Measurements from ENCODE around the gene DNAI2. TPM values are rescaled to one million over a fixed set of nuclear protein-coding genes. Genes with fewer than 3 reads are reported as not detected.

DNAI2 gene
- total RNA-seq, 1 experiment from 2014 or later, result not detected

DNA sequence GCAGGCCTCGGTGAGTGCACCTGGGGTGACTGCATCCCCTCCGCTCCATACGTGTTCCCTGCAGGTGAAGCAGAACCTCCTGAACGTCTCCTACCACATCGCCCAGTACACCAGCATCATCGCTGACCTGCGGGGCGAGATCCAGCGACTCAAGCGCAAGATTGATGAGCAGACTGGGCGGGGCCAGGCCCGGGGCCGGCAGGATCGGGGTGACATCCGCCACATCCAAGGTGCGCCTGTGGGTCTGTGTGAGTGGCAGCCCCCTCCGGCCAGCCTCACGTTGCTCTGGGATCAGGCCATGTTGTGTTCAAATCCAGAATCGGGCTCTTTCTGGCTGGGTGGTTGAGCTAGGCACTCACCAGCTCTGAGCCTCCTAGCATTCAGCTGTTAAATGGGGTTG lies 75.1 kb downstream of the DNAI2 start:
- DNase-seq (no peak), ATAC-seq (no peak)
- H3K9me3 ChIP-seq (ENCODE audit: low read length), result no peaks in the 10 kb centered on the region
- peaks cover 63% of the 10 kb centered on the region for H3K27me3 ChIP-seq (ENCODE audit: low read length)
- no peaks in the 10 kb centered on the region for H3K79me2 ChIP-seq (ENCODE audit: low read length)
- no peak overlapping the region for H3K4me2 ChIP-seq (ENCODE audit: low read length)
- intact Hi-C loops (cut with micrococcal nuclease), result no loop called here
- TF ChIP-seq, protein P1, sequence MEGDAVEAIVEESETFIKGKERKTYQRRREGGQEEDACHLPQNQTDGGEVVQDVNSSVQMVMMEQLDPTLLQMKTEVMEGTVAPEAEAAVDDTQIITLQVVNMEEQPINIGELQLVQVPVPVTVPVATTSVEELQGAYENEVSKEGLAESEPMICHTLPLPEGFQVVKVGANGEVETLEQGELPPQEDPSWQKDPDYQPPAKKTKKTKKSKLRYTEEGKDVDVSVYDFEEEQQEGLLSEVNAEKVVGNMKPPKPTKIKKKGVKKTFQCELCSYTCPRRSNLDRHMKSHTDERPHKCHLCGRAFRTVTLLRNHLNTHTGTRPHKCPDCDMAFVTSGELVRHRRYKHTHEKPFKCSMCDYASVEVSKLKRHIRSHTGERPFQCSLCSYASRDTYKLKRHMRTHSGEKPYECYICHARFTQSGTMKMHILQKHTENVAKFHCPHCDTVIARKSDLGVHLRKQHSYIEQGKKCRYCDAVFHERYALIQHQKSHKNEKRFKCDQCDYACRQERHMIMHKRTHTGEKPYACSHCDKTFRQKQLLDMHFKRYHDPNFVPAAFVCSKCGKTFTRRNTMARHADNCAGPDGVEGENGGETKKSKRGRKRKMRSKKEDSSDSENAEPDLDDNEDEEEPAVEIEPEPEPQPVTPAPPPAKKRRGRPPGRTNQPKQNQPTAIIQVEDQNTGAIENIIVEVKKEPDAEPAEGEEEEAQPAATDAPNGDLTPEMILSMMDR (conservative IDR thresholded peaks at IDR 0.05; ENCODE audit: low read depth, low read length), result no peak
- no peak for TF ChIP-seq EZH2phosphoT487 (IDR thresholded peaks at IDR 0.05; ENCODE audit: borderline replicate concordance, low read length)
- no peak for TF ChIP-seq EZH2 (IDR thresholded peaks at IDR 0.05; ENCODE audit: low read length, unreplicated experiment)
- ChIA-PET POLR2A (ENCODE audit: unreplicated experiment) (no interaction called here), CTCF (no interaction called here)
- no peak overlapping the region for H2AFZ ChIP-seq (ENCODE audit: low read length)
- no TSS peak for BruUV-seq (replicated peaks)
- no peak overlapping the region for H3K9ac ChIP-seq (ENCODE audit: low read length)
- H4K20me1 ChIP-seq (ENCODE audit: low read length), result no peaks in the 10 kb centered on the region
- H3K4me3 ChIP-seq (ENCODE audit: low read length), result no peak overlapping the region
- no peaks in the 10 kb centered on the region for H3F3A ChIP-seq (ENCODE audit: low read length, unreplicated experiment)
- no peaks in the 10 kb centered on the region for H3K36me3 ChIP-seq (ENCODE audit: low read depth, low read length)
- H3K27ac ChIP-seq (ENCODE audit: low read length), result no peak overlapping the region
- peaks cover 5% of the 10 kb centered on the region; the same call in 1 of the 2 replicates for H3K4me1 ChIP-seq (ENCODE audit: insufficient read depth, low read length)
- H3K9me2 ChIP-seq (replicated peaks; ENCODE audit: low read length), result no peaks in the 10 kb centered on the region

DNA sequence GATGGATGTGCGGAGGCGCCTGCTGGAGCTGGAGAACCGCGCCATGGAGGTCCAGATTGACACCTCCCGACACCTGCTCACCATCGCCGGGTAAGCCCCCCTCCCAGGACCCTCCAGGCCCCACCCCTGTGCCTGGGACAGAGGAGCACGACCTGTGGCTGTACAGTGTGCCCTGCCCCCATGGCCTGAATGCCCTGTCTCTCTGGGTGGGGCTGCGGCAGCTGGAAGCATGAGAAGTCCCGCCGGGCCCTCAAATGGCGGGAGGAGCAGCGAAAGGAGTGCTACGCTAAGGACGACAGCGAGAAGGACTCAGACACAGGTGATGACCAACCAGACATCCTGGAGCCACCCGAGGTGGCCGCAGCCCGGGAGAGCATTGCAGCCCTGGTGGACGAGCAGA lies 76.5 kb downstream of the DNAI2 start:
- H2AFZ ChIP-seq (ENCODE audit: low read length), result no peak overlapping the region
- DNase-seq (no peak), ATAC-seq (no peak)
- H3K9ac ChIP-seq (ENCODE audit: low read length), result no peak overlapping the region
- H3F3A ChIP-seq (ENCODE audit: low read length, unreplicated experiment), result no peaks in the 10 kb centered on the region
- intact Hi-C loops (cut with micrococcal nuclease), result no loop called here
- no peak overlapping the region for H3K4me3 ChIP-seq (ENCODE audit: low read length)
- H3K9me3 ChIP-seq (ENCODE audit: low read length), result no peaks in the 10 kb centered on the region
- H4K20me1 ChIP-seq (ENCODE audit: low read length), result no peaks in the 10 kb centered on the region
- H3K4me2 ChIP-seq (ENCODE audit: low read length), result no peak overlapping the region
- TF ChIP-seq EZH2 (IDR thresholded peaks at IDR 0.05; ENCODE audit: low read length, unreplicated experiment) (no peak), EZH2phosphoT487 (IDR thresholded peaks at IDR 0.05; ENCODE audit: borderline replicate concordance, low read length) (no peak)
- TF ChIP-seq, protein P1 (conservative IDR thresholded peaks at IDR 0.05; ENCODE audit: low read depth, low read length), result no peak
- H3K27ac ChIP-seq (ENCODE audit: low read length), result no peak overlapping the region
- peaks cover 72% of the 10 kb centered on the region for H3K27me3 ChIP-seq (ENCODE audit: low read length)
- H3K36me3 ChIP-seq (ENCODE audit: low read depth, low read length), result no peaks in the 10 kb centered on the region
- BruUV-seq (replicated peaks), result no TSS peak
- ChIA-PET CTCF (no interaction called here), POLR2A (ENCODE audit: unreplicated experiment) (no interaction called here)
- H3K4me1 ChIP-seq (ENCODE audit: insufficient read depth, low read length), result peaks cover 2% of the 10 kb centered on the region; the same call in 1 of the 2 replicates
- no peaks in the 10 kb centered on the region for H3K9me2 ChIP-seq (replicated peaks; ENCODE audit: low read length)
- H3K79me2 ChIP-seq (ENCODE audit: low read length), result no peaks in the 10 kb centered on the region

DNA sequence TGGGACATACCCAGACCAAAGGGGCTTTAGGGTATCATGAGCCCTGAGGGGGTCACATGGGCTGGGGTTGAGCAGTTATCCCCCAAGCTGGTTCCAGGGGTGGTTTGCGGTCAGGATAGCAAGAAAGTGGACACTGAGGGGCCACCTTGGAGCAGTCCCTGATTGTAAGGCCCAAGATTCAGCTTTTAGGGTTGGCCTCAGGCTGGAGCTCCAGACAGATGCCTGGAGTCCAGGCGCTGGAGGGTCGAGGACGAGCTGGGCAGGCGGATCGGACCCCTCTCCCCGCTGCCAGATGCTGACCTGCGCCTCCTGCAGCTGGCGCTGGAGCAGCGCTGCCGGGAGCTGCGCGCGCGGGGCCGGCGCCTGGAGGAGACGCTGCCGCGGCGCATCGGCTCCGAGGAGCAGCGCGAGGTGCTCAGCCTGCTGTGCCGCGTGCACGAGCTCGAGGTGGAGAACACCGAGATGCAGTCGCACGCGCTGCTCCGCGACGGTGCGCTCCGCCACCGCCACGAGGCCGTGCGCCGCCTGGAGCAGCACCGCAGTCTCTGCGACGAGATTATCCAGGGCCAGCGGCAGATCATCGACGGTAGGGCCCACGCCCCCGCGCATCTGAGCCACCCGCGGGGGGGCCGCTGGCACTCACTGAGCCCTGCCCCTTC lies 77.6 kb downstream of the DNAI2 start:
- Histone ChIP-seq H3K36me3 (ENCODE audit: low read depth, low read length) (no peaks in the 10 kb centered on the region), H3K79me2 (ENCODE audit: low read length) (no peaks in the 10 kb centered on the region), H3K4me2 (ENCODE audit: low read length) (no peak overlapping the region), H4K20me1 (ENCODE audit: low read length) (no peaks in the 10 kb centered on the region), H3K27ac (ENCODE audit: low read length) (no peak overlapping the region), H2AFZ (ENCODE audit: low read length) (no peak overlapping the region), H3F3A (ENCODE audit: low read length, unreplicated experiment) (no peaks in the 10 kb centered on the region), H3K9me2 (replicated peaks; ENCODE audit: low read length) (no peaks in the 10 kb centered on the region), H3K27me3 (ENCODE audit: low read length) (peaks cover 83% of the 10 kb centered on the region), H3K9me3 (ENCODE audit: low read length) (no peaks in the 10 kb centered on the region), H3K4me3 (ENCODE audit: low read length) (no peak overlapping the region), H3K4me1 (ENCODE audit: insufficient read depth, low read length) (no peaks in the 10 kb centered on the region), H3K9ac (ENCODE audit: low read length) (no peak overlapping the region)
- intact Hi-C loops (cut with micrococcal nuclease), result no loop called here
- no TSS peak for BruUV-seq (replicated peaks)
- ChIA-PET CTCF (no interaction called here), POLR2A (ENCODE audit: unreplicated experiment) (no interaction called here)
- TF ChIP-seq EZH2 (IDR thresholded peaks at IDR 0.05; ENCODE audit: low read length, unreplicated experiment) (no peak), EZH2phosphoT487 (IDR thresholded peaks at IDR 0.05; ENCODE audit: borderline replicate concordance, low read length) (no peak)
- TF ChIP-seq, protein P1 (conservative IDR thresholded peaks at IDR 0.05; ENCODE audit: low read depth, low read length), result no peak
- no peak for DNase-seq
- ATAC-seq, result no peak
